Adrenal gland (tissue), 19 donors: ENCODE results near the gene IL1B. TPM values are rescaled to one million over a fixed set of nuclear protein-coding genes. Genes with fewer than 3 reads are reported as not detected.

Experiments used
- DNase-seq, 7 donors: peaks; one replicate each; pipeline ENCODE4 v3.0.0-alpha.2; 2019 to 2020
- H3K27ac ChIP-seq, 5 donors: fragments of 200-600 bp; sonication (generic) in 4 of 5; 1 replicate in 3 of 5; 2 replicates in 2 of 5; pipeline versions ENCODE4 v1.5.1 to v1.8.0; 2016 to 2020; ENCODE audit warnings: mild to moderate bottlenecking in 1 of 5
- H3K27me3 ChIP-seq: fragments of 200-600 bp; 2 replicates; pipeline ENCODE4 v1.8.0; 2021
- H3K36me3 ChIP-seq, 2 donors: fragments of 200-600 bp; replicated peaks in 1 of 2; 1 replicate in 1 of 2; 2 replicates in 1 of 2; pipeline versions ENCODE4 v1.5.1 to v1.8.0; 2018 to 2022
- H3K4me1 ChIP-seq, 2 donors: fragments of 200-600 bp; replicated peaks in 1 of 2; 1 replicate in 1 of 2; 2 replicates in 1 of 2; pipeline versions ENCODE4 v1.5.1 to v1.8.0; 2018 to 2021
- H3K4me3 ChIP-seq, 4 donors: fragments of 200-600 bp; sonication (generic) in 3 of 4; one replicate each; pipeline ENCODE4 v1.5.1; 2016 to 2018
- H3K9me3 ChIP-seq, 3 donors: fragments of 200-600 bp; sonication (generic) in 1 of 3; replicated peaks in 1 of 3; 1 replicate in 2 of 3; 2 replicates in 1 of 3; pipeline versions ENCODE4 v1.5.1 to v1.8.0; 2016 to 2021
- CTCF ChIP-seq, 6 experiments: fragments of 450-650 bp in 4 of 6; fragments of 200-600 bp in 2 of 6; sonication (generic) in 1 of 6; IDR thresholded peaks; 1 replicate in 5 of 6; 2 replicates in 1 of 6; pipeline versions ENCODE4 v1.5.1 to v1.8.0; 2016 to 2021; ENCODE audit warnings: antibody characterized with exemption in 6 of 6, mild to moderate bottlenecking in 2 of 6, moderate library complexity in 1 of 6
- POLR2A ChIP-seq, 2 donors: fragments of 450-650 bp; IDR thresholded peaks; one replicate each; pipeline ENCODE4 v1.6.1; 2017; ENCODE audit warnings: antibody characterized with exemption in 2 of 2, mild to moderate bottlenecking in 2 of 2, moderate library complexity in 1 of 2
- WGBS, 4 donors: extraction: QIAGEN DNeasy Blood & Tissue Kit in 2 of 4; methylation state at CpG; one replicate each; pipeline versions ENCODE4 v1.1.5 to v1.1.7; 2013 to 2017; 5-methylcytosine and 5-hydroxymethylcytosine counted together
- intact Hi-C, 2 donors: fragments of 100-400 bp; cut with DNase I; formaldehyde crosslinking; loops; one replicate each; pipeline versions ENCODE4 v1.14.1 to v1.15.0; 2022 to 2023
- long read RNA-seq, 10 donors: library from polyadenylated mRNA in 3 of 10; unstranded in 2 of 10; stranded (forward) in 1 of 10; transcript quantifications; one replicate each; pipeline ENCODE4 v2.0.0 and lab custom pipeline, GENCODE V29; 2021 to 2026
- polyA plus RNA-seq, 3 donors: library from polyadenylated mRNA; stranded (reverse); fragments of 200-250 nt in 2 of 3; fragments of 350-450 nt in 1 of 3; fragmentation: Illumina TruSeq in 1 of 3; extraction: RNeasy Lipid Tissue Mini Kit (QIAGEN cat#74804) in 1 of 3; gene quantifications; one replicate each; pipeline ENCODE4 v1.2.3, GENCODE V29; 2013 to 2014
- total RNA-seq, 9 donors: library from RNA; depleted of rRNA in 4 of 9; stranded (reverse); fragments of >200 nt in 4 of 9; fragments of 120-200 nt in 1 of 9; fragmentation: NEBNext Ultra II Directional in 1 of 9; extraction: Animal tissue kit (Norgen Biotek cat#: 25700) in 1 of 9; gene quantifications; one replicate each; pipeline versions ENCODE4 v1.1.0 to v1.2.4, GENCODE V29; 2013 to 2023
- donor health status: healthy with polysubstance abuse.
- donor health status: Bipolar disorder and iron deficiency.
- donor health status: DM: yes; HTN: yes; CAD: no.
- donor health status: DM: no; HTN: no; CAD: no.
- donor health status: DM: no; HTN: no; CAD: no.
- donor health status: DM: yes; HTN: yes; CAD: no.

The IL1B gene
- 1 to 10 TPM in 5 of 9 donors, under 1 TPM in 3, not detected in 1; 0.44 to 2.1 (median 1.4) TPM for total RNA-seq
- polyA plus RNA-seq = 1 to 10 TPM in 2 of 3 donors, under 1 TPM in 1; 0.72 to 5.9 (median 1.6) TPM
- long read RNA-seq, donor 1 = 0 reads
- long read RNA-seq, donor 2 = 0 reads
- long read RNA-seq, donor 3 = 0 reads
- long read RNA-seq, donor 4 = 0 reads
- long read RNA-seq, donor 5, partial matches to known transcripts = 0 of 1 reads
- long read RNA-seq, donor 5, other reads (novel, unspliced or antisense) = 1 of 1 reads
- long read RNA-seq, donor 6 = 0 reads
- long read RNA-seq, donor 7, partial matches to known transcripts = 0 of 1 reads
- long read RNA-seq, donor 7, other reads (novel, unspliced or antisense) = 0 of 1 reads
- long read RNA-seq, donor 8 = 0 reads
- long read RNA-seq, donor 9 = 0 reads
- long read RNA-seq, donor 10 = 0 reads

GRCh38 chr2:112836695-112837117, at the start of gene IL1B:
Gene IL1B (minus strand): TSS chr2:112836779. CDS start chr2:112836229, 550 bp downstream.
- TF ChIP-seq CTCF (IDR thresholded peaks at IDR 0.05) (no peak), POLR2A (IDR thresholded peaks at IDR 0.05) (no peak)
- 41 to 58% (median 48%) methylated on average over 4 of the region's 4 CpGs for WGBS, 4 donors
- no peaks in the 10 kb centered on the region for H3K27me3 ChIP-seq
- no peak within 1 kb of the TSS for H3K4me3 ChIP-seq
- H3K27ac ChIP-seq = no peak within 1 kb of the TSS
- intact Hi-C loops = no loop called here
- no peaks in the 10 kb centered on the region for H3K36me3 ChIP-seq
- DNase-seq = peak in 1 of 7 donors; percentile 8
- H3K4me1 ChIP-seq = peaks cover 3 to 5% of the 10 kb centered on the region in 2 donors
- no peaks in the 10 kb centered on the region for H3K9me3 ChIP-seq

GRCh38 chr2:112886291-112886690, 49.7 kb upstream of the IL1B start:
- Histone ChIP-seq H3K9me3 (no peaks in the 10 kb centered on the region), H3K27me3 (no peaks in the 10 kb centered on the region), H3K4me3 (no peak overlapping the region), H3K4me1 (peaks cover 0 to 5% of the 10 kb centered on the region in 2 donors), H3K36me3 (no peaks in the 10 kb centered on the region), H3K27ac (no peak overlapping the region)
- TF ChIP-seq CTCF (IDR thresholded peaks at IDR 0.05) = no peak
- TF ChIP-seq POLR2A (IDR thresholded peaks at IDR 0.05) = no peak
- intact Hi-C loops = no loop called here
- no peak for DNase-seq
- 82 to 92% (median 87%) methylated on average over 2 of the region's 2 CpGs for WGBS, 4 donors

- peaks cover 0 to 6% of the 10 kb centered on the region in 2 donors for H3K4me1 ChIP-seq
- no peaks in the 10 kb centered on the region for H3K9me3 ChIP-seq
- no peak overlapping the region for H3K27ac ChIP-seq
- no peaks in the 10 kb centered on the region for H3K27me3 ChIP-seq
- intact Hi-C loops = no loop called here
- TF ChIP-seq CTCF (IDR thresholded peaks at IDR 0.05) = no peak
- no peak for TF ChIP-seq POLR2A (IDR thresholded peaks at IDR 0.05)
- no peak for DNase-seq
- no peaks in the 10 kb centered on the region for H3K36me3 ChIP-seq
- 59 to 79% (median 74%) methylated on average over 4 of the region's 4 CpGs for WGBS, 4 donors
- no peak overlapping the region for H3K4me3 ChIP-seq
These were observed 48.9 kb upstream of the IL1B start for GRCh38 chr2:112885506-112885902.

- Histone ChIP-seq H3K36me3 (no peaks in the 10 kb centered on the region), H3K4me1 (peaks cover 0 to 6% of the 10 kb centered on the region in 2 donors), H3K4me3 (no peak overlapping the region), H3K9me3 (no peaks in the 10 kb centered on the region), H3K27ac (no peak overlapping the region), H3K27me3 (no peaks in the 10 kb centered on the region)
- DNase-seq = peak; percentile 24 to 55 (median 40)
- intact Hi-C loops = loop anchor here in 1 of 2 donors (5.0 kb wide), 1 partner anchor 138 kb away; no protein-coding TSS in a partner anchor
- TF ChIP-seq CTCF (IDR thresholded peaks at IDR 0.05) = peak; percentile 34 to 65 (median 57)
- no peak for TF ChIP-seq POLR2A (IDR thresholded peaks at IDR 0.05)
- 52 to 54% (median 53%) methylated on average over 6 of the region's 6 CpGs for WGBS, 4 donors
These were observed 48.4 kb upstream of the IL1B start for GRCh38 chr2:112884869-112885505.
